ENCODE results near the gene FAM25G.
"Not testable (repeated sequence)": the region's sequence is repeated elsewhere in the genome, so short reads cannot be mapped to it uniquely, and the experiment has no call there.

Gene FAM25G

DNA sequence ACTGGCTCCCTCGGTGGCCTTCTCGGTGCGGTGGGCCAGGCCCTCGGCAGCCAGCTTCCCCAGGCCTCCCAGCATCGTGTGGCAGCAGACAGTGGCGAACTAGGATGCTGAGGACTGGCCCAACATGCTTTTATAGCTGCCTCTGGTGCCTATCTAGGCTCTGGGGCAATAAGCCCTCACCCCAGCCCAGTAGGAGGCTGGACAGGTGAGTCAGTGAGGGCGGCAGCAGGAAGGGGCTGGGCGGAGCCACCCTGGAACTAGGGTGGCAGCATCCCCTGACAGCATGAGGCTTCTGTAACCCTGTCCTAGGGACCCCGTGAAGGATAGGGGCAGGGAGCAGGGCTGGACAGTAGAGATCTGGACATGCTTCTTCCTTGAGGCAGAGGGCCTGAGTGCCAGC is at the start of gene FAM25G:
FAM25G (minus strand) TSS at position 101 of the 400 bp plus-strand sequence; CDS start at position 75, 26 bp downstream.
- not testable (repeated sequence) for H3K4me3 Mint-ChIP-seq; H3K27me3 Mint-ChIP-seq (ENCODE audit: low read depth); H3K4me1 Mint-ChIP-seq (ENCODE audit: low read depth); H3K36me3 Mint-ChIP-seq (ENCODE audit: low read depth); H3K9me3 Mint-ChIP-seq; H3K27ac Mint-ChIP-seq

DNA sequence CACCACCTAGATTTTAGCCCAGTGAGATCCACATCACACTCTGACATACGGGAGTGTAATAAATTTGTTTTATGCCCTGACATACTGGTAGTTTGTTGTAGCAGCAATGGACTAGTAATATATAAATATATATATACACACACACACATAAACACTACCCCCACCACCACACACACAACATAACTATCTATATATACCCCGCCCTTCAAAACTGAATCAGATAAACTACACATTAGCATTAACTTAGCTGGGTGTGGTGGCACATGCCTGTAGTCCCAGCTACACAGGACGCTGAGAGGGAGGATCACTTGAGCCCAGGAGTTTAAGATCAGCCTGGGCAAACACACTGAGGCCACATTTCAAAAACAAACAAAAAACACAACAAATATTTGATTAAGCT is 44.9 kb upstream of the FAM25G start:
- H3K4me1 Mint-ChIP-seq (ENCODE audit: low read depth); H3K27me3 Mint-ChIP-seq (ENCODE audit: low read depth); H3K36me3 Mint-ChIP-seq (ENCODE audit: low read depth); H3K9me3 Mint-ChIP-seq; H3K27ac Mint-ChIP-seq; H3K4me3 Mint-ChIP-seq: not testable (repeated sequence)

DNA sequence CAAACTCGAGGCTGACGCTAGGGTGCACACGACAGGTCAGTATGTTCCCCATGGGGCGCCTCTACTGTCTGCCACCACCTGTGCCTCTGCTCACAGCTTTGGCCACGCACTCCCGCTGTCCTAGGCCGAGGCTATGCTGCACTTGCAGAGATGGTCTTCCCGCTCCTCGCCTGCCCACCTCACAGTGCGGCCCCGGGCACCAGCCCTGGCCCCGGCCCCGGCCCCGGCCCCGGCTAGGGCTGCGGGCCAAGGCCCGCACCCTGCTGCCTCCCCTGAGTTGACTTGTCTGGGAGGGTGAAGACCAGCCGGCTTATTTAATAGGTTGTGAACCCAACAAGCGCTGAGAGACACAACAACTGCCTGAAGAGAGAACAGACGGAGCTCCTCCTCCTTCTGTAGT is 32.0 kb upstream of the FAM25G start, which contains the start of gene AGAP9:
AGAP9 (minus strand) TSS at position 164 of the 400 bp plus-strand sequence; CDS start at position 52, 112 bp downstream.
- not testable (repeated sequence) for H3K4me3 Mint-ChIP-seq; H3K27ac Mint-ChIP-seq; H3K4me1 Mint-ChIP-seq (ENCODE audit: low read depth); H3K36me3 Mint-ChIP-seq (ENCODE audit: low read depth); H3K9me3 Mint-ChIP-seq; H3K27me3 Mint-ChIP-seq (ENCODE audit: low read depth)

DNA sequence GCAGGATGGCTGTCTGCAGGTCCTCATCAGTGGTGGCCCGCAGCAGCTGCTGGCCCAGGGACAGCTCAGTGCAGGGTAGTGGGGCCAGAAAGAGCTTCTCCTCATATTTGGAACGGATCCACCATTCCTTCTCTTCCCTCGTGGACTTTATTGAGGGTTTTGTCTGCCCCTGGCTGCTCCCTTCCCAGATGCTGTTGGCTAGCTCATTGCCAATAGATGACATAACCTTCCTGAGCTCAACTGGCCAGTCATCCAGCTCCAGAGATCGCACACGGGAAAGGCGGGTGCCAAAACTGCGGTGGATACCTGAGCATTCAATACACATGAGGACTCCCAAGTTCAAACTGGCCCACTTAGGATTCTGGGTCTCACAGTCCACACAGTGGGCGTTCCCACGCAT is 10.8 kb upstream of the FAM25G start:
- not testable (repeated sequence) for H3K4me1 Mint-ChIP-seq (ENCODE audit: low read depth); H3K4me3 Mint-ChIP-seq; H3K9me3 Mint-ChIP-seq; H3K27me3 Mint-ChIP-seq (ENCODE audit: low read depth); H3K27ac Mint-ChIP-seq; H3K36me3 Mint-ChIP-seq (ENCODE audit: low read depth)

DNA sequence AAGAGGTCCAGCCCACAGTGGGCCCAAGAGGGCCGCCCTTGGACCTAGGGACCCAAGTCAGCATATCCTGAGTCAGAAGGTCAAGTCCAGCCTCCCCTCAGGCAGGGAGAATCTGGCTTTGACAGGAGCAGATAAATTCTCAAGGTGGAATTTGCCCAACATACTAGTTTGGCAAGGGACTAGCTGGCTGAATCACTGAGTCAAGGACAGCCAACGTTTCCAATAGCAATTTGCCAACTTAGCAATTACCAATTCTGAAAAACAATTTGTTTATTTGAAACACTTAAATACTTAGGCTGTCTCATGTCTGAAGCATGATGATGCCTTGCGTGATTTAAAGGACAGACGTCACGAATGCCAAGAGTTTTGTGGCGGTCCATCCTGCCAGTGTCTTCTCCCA is 2.7 kb upstream of the FAM25G start:
- not testable (repeated sequence) for H3K27me3 Mint-ChIP-seq (ENCODE audit: low read depth); H3K4me1 Mint-ChIP-seq (ENCODE audit: low read depth); H3K27ac Mint-ChIP-seq; H3K4me3 Mint-ChIP-seq; H3K9me3 Mint-ChIP-seq; H3K36me3 Mint-ChIP-seq (ENCODE audit: low read depth)

DNA sequence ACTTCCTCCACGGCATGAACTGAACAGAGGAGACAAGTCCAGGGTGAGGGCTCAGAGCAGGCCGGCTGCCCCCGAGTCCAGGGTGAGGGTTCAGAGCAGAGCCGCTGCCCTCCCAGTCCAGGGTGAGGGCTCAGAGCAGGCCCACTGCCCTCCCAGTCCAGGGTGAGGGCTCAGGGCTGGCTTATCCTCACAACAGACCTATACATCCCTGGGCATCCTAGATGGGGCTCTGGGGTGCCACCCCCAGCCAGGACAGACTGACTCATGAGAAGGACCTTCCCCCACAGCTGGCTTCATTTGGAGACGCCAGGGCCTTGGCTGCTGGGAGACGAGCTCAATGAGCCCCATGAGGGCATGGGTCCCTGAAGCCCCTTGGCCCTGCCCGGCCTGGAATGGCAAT is 1.9 kb downstream of the FAM25G start:
- not testable (repeated sequence) for H3K4me1 Mint-ChIP-seq (ENCODE audit: low read depth); H3K9me3 Mint-ChIP-seq; H3K27me3 Mint-ChIP-seq (ENCODE audit: low read depth); H3K36me3 Mint-ChIP-seq (ENCODE audit: low read depth); H3K27ac Mint-ChIP-seq; H3K4me3 Mint-ChIP-seq

DNA sequence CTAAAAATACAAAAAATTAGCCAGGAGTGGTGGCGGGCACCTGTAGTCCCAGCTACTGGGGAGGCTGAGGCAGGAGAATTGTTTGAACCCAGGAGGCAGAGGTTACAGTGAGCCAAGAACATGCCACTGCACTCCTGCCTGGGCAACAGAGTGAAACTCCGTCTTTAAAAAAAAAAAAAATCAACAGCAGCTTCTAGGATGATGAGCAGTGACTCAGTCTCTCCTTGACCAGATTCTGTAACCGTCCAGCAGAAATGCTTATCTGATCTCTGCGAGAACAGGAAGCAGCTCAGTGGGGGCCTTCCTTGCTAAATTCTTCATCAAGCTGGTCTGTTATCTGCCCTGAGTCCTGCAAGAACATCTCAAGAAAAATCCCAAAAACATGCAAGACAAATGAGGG is 5.6 kb downstream of the FAM25G start:
- not testable (repeated sequence) for H3K36me3 Mint-ChIP-seq (ENCODE audit: low read depth); H3K27ac Mint-ChIP-seq; H3K4me3 Mint-ChIP-seq; H3K9me3 Mint-ChIP-seq; H3K4me1 Mint-ChIP-seq (ENCODE audit: low read depth); H3K27me3 Mint-ChIP-seq (ENCODE audit: low read depth)

DNA sequence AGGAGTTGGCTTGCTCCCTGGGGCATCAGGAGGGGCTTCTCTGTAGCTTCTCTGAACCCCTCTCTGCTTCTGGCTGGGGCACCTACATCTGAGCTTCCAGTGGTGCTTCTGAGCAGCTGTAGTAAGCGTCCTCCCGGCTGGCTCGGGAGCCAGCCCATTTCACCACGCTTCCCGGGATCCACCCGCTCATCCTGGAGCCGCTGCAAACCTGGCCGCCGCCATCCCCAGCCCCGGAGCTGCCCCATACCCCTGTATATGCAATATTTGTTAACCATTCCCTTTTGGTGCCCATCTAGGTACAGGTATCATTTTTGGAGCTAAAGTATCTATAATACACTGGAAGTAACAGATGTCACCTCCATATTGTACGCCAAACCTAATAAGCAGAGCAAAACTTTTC is 6.7 kb downstream of the FAM25G start:
- not testable (repeated sequence) for H3K36me3 Mint-ChIP-seq (ENCODE audit: low read depth); H3K27me3 Mint-ChIP-seq (ENCODE audit: low read depth); H3K9me3 Mint-ChIP-seq; H3K4me3 Mint-ChIP-seq; H3K27ac Mint-ChIP-seq; H3K4me1 Mint-ChIP-seq (ENCODE audit: low read depth)

DNA sequence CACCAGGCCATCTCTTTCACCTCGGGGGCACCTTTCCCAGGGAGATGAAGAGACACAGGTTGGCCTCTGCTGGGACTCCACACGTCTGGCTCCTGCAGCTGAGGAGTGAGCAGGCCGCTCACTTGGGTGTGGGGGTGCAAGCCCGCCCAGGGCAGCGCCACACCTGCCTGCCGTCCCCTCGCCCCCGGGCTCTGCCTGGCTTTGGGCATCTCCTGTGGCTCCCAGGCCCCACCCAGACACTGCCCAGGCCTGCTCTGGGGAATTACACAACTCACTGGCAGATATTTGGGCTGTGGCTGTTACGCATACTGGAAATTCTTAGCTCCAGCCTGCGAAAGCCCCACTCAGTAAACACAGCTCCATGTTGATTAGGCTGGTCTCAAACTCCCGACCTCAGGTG is 7.6 kb downstream of the FAM25G start, which contains the start of gene ANXA8:
ANXA8 (minus strand) TSS at position 193 of the 400 bp plus-strand sequence; CDS start at position 11, 182 bp downstream.
- H3K4me3 Mint-ChIP-seq; H3K9me3 Mint-ChIP-seq; H3K27ac Mint-ChIP-seq; H3K36me3 Mint-ChIP-seq (ENCODE audit: low read depth); H3K4me1 Mint-ChIP-seq (ENCODE audit: low read depth); H3K27me3 Mint-ChIP-seq (ENCODE audit: low read depth): not testable (repeated sequence)

DNA sequence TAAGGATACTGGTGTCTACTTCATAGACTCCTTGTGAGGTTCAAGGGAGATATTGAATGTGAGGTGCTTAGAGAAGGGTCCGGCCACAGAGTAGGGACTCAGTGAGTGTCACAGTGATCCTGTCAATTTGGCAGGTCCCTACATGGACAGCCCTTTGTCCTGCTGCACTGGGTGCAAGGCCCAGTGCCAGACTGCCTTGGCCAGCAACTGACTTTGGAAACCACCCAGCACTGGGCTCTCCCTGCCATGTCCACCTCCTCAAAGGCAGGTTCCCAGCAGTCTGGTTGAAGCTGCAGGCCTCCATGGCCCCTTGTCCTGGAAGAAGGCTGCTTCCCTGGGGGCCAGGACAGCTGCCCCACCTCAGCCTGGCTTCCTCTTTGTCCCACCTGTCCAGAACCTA is 9.1 kb downstream of the FAM25G start:
- H3K36me3 Mint-ChIP-seq (ENCODE audit: low read depth); H3K4me3 Mint-ChIP-seq; H3K27ac Mint-ChIP-seq; H3K27me3 Mint-ChIP-seq (ENCODE audit: low read depth); H3K9me3 Mint-ChIP-seq; H3K4me1 Mint-ChIP-seq (ENCODE audit: low read depth): not testable (repeated sequence)

DNA sequence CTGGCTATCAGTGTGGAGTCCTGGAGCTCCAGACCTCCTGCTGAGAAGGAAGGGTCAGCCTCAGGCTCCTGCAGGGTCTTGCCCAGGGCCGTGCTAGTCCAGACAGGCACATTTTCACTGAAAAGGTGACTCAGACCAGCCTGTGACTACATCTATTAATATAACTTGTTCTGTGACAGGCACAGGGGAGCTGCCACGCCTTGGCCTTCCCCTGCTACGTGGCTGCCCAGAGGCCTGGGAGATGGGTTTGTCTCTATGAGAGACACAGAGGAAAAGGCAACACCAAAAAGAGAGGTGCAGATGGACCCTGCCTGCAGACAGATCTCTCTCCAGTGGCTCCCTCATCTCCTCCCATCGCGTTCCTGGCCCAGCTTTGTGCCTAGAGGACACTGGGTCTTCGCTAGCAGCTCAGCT is 9.7 kb downstream of the FAM25G start:
- not testable (repeated sequence) for H3K4me1 Mint-ChIP-seq (ENCODE audit: low read depth); H3K27ac Mint-ChIP-seq; H3K27me3 Mint-ChIP-seq (ENCODE audit: low read depth); H3K4me3 Mint-ChIP-seq; H3K36me3 Mint-ChIP-seq (ENCODE audit: low read depth); H3K9me3 Mint-ChIP-seq

DNA sequence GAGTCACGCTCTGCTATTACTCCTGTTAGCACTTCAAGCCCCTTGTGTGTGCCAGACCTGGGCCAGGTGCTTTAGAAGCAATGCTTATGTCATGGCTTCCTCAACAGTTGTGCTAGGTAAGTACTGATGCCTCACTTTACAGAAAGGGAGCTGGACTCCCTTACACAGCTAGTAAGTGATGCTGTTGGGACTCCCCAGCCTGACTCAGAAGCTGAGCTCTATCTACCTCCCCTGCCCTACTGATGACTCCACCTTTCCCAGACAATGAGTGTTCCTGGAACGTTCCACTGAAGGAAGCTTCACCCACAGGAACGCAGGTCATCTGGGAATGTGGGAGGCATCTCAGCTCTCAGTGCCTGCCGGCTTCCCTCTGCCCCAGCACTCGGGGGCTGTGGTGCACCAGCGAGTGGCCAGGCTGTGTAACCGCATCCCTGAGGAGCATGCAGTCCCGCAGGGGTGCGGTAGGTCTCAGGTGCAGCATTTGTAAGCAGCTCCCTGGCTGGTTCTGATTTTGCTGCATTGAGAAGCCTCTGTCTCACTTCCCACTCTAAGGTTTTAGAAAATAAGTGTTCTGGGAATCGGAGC is 10.2 kb downstream of the FAM25G start:
- not testable (repeated sequence) for H3K9me3 Mint-ChIP-seq; H3K36me3 Mint-ChIP-seq (ENCODE audit: low read depth); H3K4me3 Mint-ChIP-seq; H3K27me3 Mint-ChIP-seq (ENCODE audit: low read depth); H3K4me1 Mint-ChIP-seq (ENCODE audit: low read depth); H3K27ac Mint-ChIP-seq

DNA sequence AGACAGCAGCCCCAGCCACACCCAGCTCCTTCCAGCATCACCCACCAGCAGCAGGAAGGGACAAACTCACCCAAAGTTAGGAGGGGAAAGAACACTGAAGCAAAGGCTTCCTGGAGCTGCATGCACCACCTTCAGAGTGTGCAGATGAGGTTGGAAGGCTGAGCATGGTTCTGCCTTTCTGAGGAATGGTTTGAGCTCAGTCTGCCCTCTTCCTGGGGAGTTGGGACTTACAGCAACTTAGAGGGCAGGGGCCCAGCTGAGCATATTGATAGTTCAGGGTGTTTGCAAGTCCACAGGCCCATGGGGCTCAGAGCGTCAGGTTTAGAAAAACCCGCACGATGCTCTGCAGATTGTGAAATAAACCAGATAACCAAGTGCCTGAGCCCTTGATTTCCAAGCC is 11.4 kb downstream of the FAM25G start:
- H3K9me3 Mint-ChIP-seq; H3K4me1 Mint-ChIP-seq (ENCODE audit: low read depth); H3K27ac Mint-ChIP-seq; H3K36me3 Mint-ChIP-seq (ENCODE audit: low read depth); H3K27me3 Mint-ChIP-seq (ENCODE audit: low read depth); H3K4me3 Mint-ChIP-seq: not testable (repeated sequence)

DNA sequence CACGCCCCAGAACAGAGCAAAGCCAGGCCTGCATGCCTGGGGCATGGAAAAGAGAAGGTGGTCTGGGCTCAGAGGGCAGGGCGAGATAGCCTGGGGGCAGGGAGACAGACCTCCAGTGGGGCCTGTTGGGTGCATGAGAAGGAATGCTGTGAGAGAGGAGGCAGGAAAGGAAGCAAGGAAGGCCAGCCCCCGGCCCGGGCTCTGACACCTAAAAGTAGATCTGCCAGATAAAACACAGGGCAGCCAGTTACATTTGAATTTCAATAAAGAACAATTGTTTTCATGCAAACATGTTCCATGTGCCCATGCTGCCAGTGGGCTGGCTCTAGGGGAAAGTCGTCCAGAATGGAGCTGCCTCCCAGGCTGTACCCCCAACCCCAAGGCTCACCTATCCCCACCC is 13.4 kb downstream of the FAM25G start:
- H3K9me3 Mint-ChIP-seq; H3K36me3 Mint-ChIP-seq (ENCODE audit: low read depth); H3K27me3 Mint-ChIP-seq (ENCODE audit: low read depth); H3K4me3 Mint-ChIP-seq; H3K4me1 Mint-ChIP-seq (ENCODE audit: low read depth); H3K27ac Mint-ChIP-seq: not testable (repeated sequence)

DNA sequence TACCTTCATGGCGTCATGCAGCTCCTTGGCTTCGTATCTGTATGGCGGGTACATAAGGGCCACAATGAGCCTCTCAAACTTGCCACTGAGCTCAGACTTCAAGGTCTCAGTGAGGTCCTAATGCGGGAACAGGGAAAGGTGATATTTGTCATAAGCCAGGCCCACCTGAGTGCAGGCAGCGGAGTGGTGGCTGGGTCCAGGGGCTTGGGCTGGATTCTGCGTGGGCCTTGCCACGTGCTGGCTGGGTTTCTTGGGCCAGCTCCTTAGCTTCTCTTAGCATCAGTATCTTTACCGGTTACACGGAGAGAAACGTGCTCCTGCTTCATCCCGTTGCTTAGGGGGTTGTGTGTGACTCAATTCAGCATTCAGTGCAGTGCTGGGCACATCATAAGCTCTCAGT is 14.4 kb downstream of the FAM25G start:
- H3K27ac Mint-ChIP-seq; H3K4me1 Mint-ChIP-seq (ENCODE audit: low read depth); H3K27me3 Mint-ChIP-seq (ENCODE audit: low read depth); H3K4me3 Mint-ChIP-seq; H3K9me3 Mint-ChIP-seq; H3K36me3 Mint-ChIP-seq (ENCODE audit: low read depth): not testable (repeated sequence)

DNA sequence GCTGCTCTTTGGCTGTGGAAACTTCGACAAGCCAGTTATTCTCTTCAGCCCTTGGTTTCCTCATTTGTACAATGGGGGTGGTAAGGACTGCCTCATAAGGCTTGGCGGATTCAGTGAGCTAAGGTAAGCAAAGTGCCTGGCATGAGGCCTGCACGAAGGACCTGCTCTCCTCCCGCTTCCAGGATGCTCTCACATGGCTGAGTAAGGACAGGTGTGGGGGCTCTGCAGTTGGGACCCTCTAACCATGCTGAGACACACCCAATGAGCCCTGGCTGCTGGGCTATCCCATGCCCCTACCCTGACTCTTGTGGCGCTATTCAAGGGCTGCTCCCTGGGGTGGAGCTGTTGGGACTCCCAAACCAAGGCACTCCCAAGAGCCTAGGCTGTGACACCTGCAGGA is 16.4 kb downstream of the FAM25G start:
- not testable (repeated sequence) for H3K27me3 Mint-ChIP-seq (ENCODE audit: low read depth); H3K4me1 Mint-ChIP-seq (ENCODE audit: low read depth); H3K9me3 Mint-ChIP-seq; H3K36me3 Mint-ChIP-seq (ENCODE audit: low read depth); H3K4me3 Mint-ChIP-seq; H3K27ac Mint-ChIP-seq

Data from T-helper 1 cell treated with Interleukin-12 subunit alpha and Interleukin-12 subunit beta and Interleukin-4 antibody, amounts not matched to agents 30 μg/mL and 1 μg/mL, for 36 hours (primary cell).